ENCODE results near the gene PTGES3L. TPM values are rescaled to one million over a fixed set of nuclear protein-coding genes. Genes with fewer than 3 reads are reported as not detected.
"Not testable (repeated sequence)": the region's sequence is repeated elsewhere in the genome, so short reads cannot be mapped to it uniquely, and the experiment has no call there.

Gene PTGES3L
- total and polyA plus RNA-seq, 8 donors, result 0.26 to 3.6 (median 2.1) TPM

DNA sequence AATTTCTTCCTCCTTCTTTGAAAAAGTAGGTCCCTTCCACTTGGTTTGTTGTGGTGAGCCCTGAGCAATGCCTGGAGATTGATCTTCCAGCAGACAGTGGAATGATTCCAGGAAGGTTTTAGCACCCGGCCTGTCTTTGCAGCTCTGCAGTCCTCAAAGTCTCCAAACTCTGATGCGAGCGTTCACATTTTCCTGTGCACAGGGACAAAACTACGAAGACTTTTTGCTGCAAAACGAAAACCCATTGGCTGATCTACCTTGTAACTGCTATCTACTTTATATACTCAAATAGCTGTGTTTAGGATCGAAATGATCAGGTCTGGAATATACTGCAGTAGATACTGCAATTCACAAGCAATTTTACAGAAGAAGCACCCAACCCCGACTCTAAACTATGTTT lies 57.6 kb downstream of the PTGES3L start:
- DNase-seq, result peak in 1 of 4 donors; percentile 26
- ATAC-seq, result no peak
- no peaks in the 10 kb centered on the region for H3K9me3 ChIP-seq
- H3K27ac ChIP-seq, result peak overlapping the region in 1 of 2 donors; percentile 75
- no peaks in the 10 kb centered on the region for H3K27me3 ChIP-seq
- no peaks in the 10 kb centered on the region for H3K36me3 ChIP-seq
- H3K4me1 ChIP-seq, result peaks cover 10 to 40% of the 10 kb centered on the region in 2 donors
- no peak overlapping the region for H3K4me3 ChIP-seq
- TF ChIP-seq CTCF (IDR thresholded peaks at IDR 0.05), result no peak
- intact Hi-C loops (cut with DNase I), result no loop called here

GRCh38 chr17:42920922-42921321 lies 59.0 kb downstream of the PTGES3L start:
- Histone ChIP-seq H3K27me3 (no peaks in the 10 kb centered on the region), H3K27ac (peak overlapping the region; percentile 19 to 75), H3K4me1 (peaks cover 10 to 40% of the 10 kb centered on the region in 2 donors), H3K4me3 (no peak overlapping the region), H3K36me3 (no peaks in the 10 kb centered on the region), H3K9me3 (no peaks in the 10 kb centered on the region)
- intact Hi-C loops (cut with DNase I), result no loop called here
- ATAC-seq (peak; percentile 69), DNase-seq (peak in 1 of 4 donors; percentile 58)
- no peak for TF ChIP-seq CTCF (IDR thresholded peaks at IDR 0.05)

GRCh38 chr17:42920106-42920900 lies 59.6 kb downstream of the PTGES3L start:
- intact Hi-C loops (cut with DNase I), result no loop called here
- Histone ChIP-seq H3K36me3 (no peaks in the 10 kb centered on the region), H3K27ac (peak overlapping the region in 1 of 2 donors; percentile 75), H3K9me3 (no peaks in the 10 kb centered on the region), H3K4me3 (no peak overlapping the region), H3K4me1 (peaks cover 10 to 40% of the 10 kb centered on the region in 2 donors), H3K27me3 (no peaks in the 10 kb centered on the region)
- no peak for DNase-seq
- ATAC-seq, result no peak
- TF ChIP-seq CTCF (IDR thresholded peaks at IDR 0.05), result no peak

GRCh38 chr17:42919522-42920077 lies 60.3 kb downstream of the PTGES3L start:
- H3K9me3 ChIP-seq; DNase-seq; H3K27me3 ChIP-seq; intact Hi-C loops (cut with DNase I); ATAC-seq; H3K36me3 ChIP-seq; H3K4me3 ChIP-seq: not testable (repeated sequence)
- H3K27ac ChIP-seq, result peak overlapping the region in 1 of 2 donors; percentile 75
- H3K4me1 ChIP-seq, result peaks cover 10 to 33% of the 10 kb centered on the region in 2 donors

GRCh38 chr17:42918902-42919521 lies 60.9 kb downstream of the PTGES3L start:
- intact Hi-C loops (cut with DNase I), result no loop called here
- TF ChIP-seq CTCF (IDR thresholded peaks at IDR 0.05), result no peak

More at GRCh38 chr17:42918902-42919521, 60.9 kb downstream of the PTGES3L start:
- no peaks in the 10 kb centered on the region for H3K9me3 ChIP-seq
- no peak overlapping the region for H3K4me3 ChIP-seq
- H3K27ac ChIP-seq, result peak overlapping the region; percentile 15 to 34
- peak; percentile 72 for ATAC-seq
- peaks cover 10 to 30% of the 10 kb centered on the region in 2 donors for H3K4me1 ChIP-seq
- no peaks in the 10 kb centered on the region for H3K27me3 ChIP-seq
- DNase-seq, result peak in 1 of 4 donors; percentile 58
- no peaks in the 10 kb centered on the region for H3K36me3 ChIP-seq

Other genes with a start within 250 kb of the PTGES3L start
- 10 to 100 TPM; 31.5 to 43.2 TPM for gene EZH1, start 235.0 kb downstream of the PTGES3L start, total RNA-seq
- gene EZH1, start 235.0 kb downstream of the PTGES3L start, polyA plus RNA-seq (ENCODE audit: insufficient read length in 6 of 6), result 10 to 100 TPM; 32.4 to 45.9 (median 36.8) TPM
- gene RAMP2, start 218.9 kb downstream of the PTGES3L start, total RNA-seq, result 10 to 100 TPM; 76.1 to 95.4 TPM
- gene RAMP2, start 218.9 kb downstream of the PTGES3L start, polyA plus RNA-seq (ENCODE audit: insufficient read length in 6 of 6), result 100 to 1,000 TPM; 153 to 213 (median 182) TPM
- gene VPS25, start 206.6 kb downstream of the PTGES3L start, total RNA-seq, result 10 to 100 TPM; 54.8 to 55.3 TPM
- gene VPS25, start 206.6 kb downstream of the PTGES3L start, polyA plus RNA-seq (ENCODE audit: insufficient read length in 6 of 6), result 10 to 100 TPM; 62.1 to 72.7 (median 69.0) TPM
- gene WNK4, start 199.5 kb downstream of the PTGES3L start, total RNA-seq, result under 1 TPM in 1 of 2 donors, not detected in 1; 0.21 TPM
- 1 to 10 TPM in 5 of 6 donors, under 1 TPM in 1; 0.60 to 2.5 (median 1.9) TPM for gene WNK4, start 199.5 kb downstream of the PTGES3L start, polyA plus RNA-seq (ENCODE audit: insufficient read length in 6 of 6)
- gene COA3, start 181.4 kb downstream of the PTGES3L start, total RNA-seq, result 10 to 100 TPM; 59.1 to 83.1 TPM
- 10 to 100 TPM; 87.2 to 96.2 (median 91.4) TPM for gene COA3, start 181.4 kb downstream of the PTGES3L start, polyA plus RNA-seq (ENCODE audit: insufficient read length in 6 of 6)
- 1 to 10 TPM in 1 of 2 donors, not detected in 1; 1.5 TPM for gene CNTD1, start 181.2 kb downstream of the PTGES3L start, total RNA-seq
- gene CNTD1, start 181.2 kb downstream of the PTGES3L start, polyA plus RNA-seq (ENCODE audit: insufficient read length in 6 of 6), result 1 to 10 TPM; 1.8 to 3.4 (median 2.6) TPM
- gene BECN1, start 155.8 kb downstream of the PTGES3L start, total RNA-seq, result 10 to 100 TPM; 63.8 to 82.6 TPM
- 10 to 100 TPM; 65.0 to 77.0 (median 69.8) TPM for gene BECN1, start 155.8 kb downstream of the PTGES3L start, polyA plus RNA-seq (ENCODE audit: insufficient read length in 6 of 6)
- 100 to 1,000 TPM in 1 of 2 donors, 10 to 100 TPM in 1; 95.7 to 131 TPM for gene PSME3, start 146.7 kb downstream of the PTGES3L start, total RNA-seq
- gene PSME3, start 146.7 kb downstream of the PTGES3L start, polyA plus RNA-seq (ENCODE audit: insufficient read length in 6 of 6), result 10 to 100 TPM; 66.2 to 92.9 (median 78.0) TPM
- gene AOC2, start 135.5 kb downstream of the PTGES3L start, total RNA-seq, result 1 to 10 TPM; 2.1 to 2.6 TPM
- 1 to 10 TPM; 1.7 to 3.1 (median 2.7) TPM for gene AOC2, start 135.5 kb downstream of the PTGES3L start, polyA plus RNA-seq (ENCODE audit: insufficient read length in 6 of 6)
- gene AOC3, start 128.9 kb downstream of the PTGES3L start, total RNA-seq, result 100 to 1,000 TPM in 1 of 2 donors, 10 to 100 TPM in 1; 56.6 to 155 TPM
- gene AOC3, start 128.9 kb downstream of the PTGES3L start, polyA plus RNA-seq (ENCODE audit: insufficient read length in 6 of 6), result 100 to 1,000 TPM; 149 to 186 (median 159) TPM
- gene G6PC1, start 79.3 kb downstream of the PTGES3L start, total RNA-seq, result not detected
- under 1 TPM in 3 of 6 donors, not detected in 3; 0.06 to 0.17 (median 0.10) TPM for gene G6PC1, start 79.3 kb downstream of the PTGES3L start, polyA plus RNA-seq (ENCODE audit: insufficient read length in 6 of 6)
- gene AARSD1, start 15.6 kb downstream of the PTGES3L start, total RNA-seq, result 10 to 100 TPM; 27.5 to 34.7 TPM
- gene AARSD1, start 15.6 kb downstream of the PTGES3L start, polyA plus RNA-seq (ENCODE audit: insufficient read length in 6 of 6), result 10 to 100 TPM; 66.9 to 91.8 (median 73.2) TPM
- gene RUNDC1, start 485 bp upstream of the PTGES3L start, total RNA-seq, result 10 to 100 TPM; 14.9 to 16.9 TPM
- 10 to 100 TPM; 10.3 to 13.4 (median 12.1) TPM for gene RUNDC1, start 485 bp upstream of the PTGES3L start, polyA plus RNA-seq (ENCODE audit: insufficient read length in 6 of 6)
- 100 to 1,000 TPM; 842 to 909 TPM for gene RPL27, start 18.3 kb upstream of the PTGES3L start, total RNA-seq
- 1,000 to 10,000 TPM; 1,562 to 1,820 (median 1,675) TPM for gene RPL27, start 18.3 kb upstream of the PTGES3L start, polyA plus RNA-seq (ENCODE audit: insufficient read length in 6 of 6)
- gene IFI35, start 26.7 kb upstream of the PTGES3L start, total RNA-seq, result 10 to 100 TPM; 39.0 to 41.5 TPM
- 10 to 100 TPM; 17.5 to 20.7 (median 18.5) TPM for gene IFI35, start 26.7 kb upstream of the PTGES3L start, polyA plus RNA-seq (ENCODE audit: insufficient read length in 6 of 6)
- 100 to 1,000 TPM; 228 to 257 TPM for gene VAT1, start 42.3 kb upstream of the PTGES3L start, total RNA-seq
- gene VAT1, start 42.3 kb upstream of the PTGES3L start, polyA plus RNA-seq (ENCODE audit: insufficient read length in 6 of 6), result 100 to 1,000 TPM; 116 to 154 (median 130) TPM
- gene RND2, start 45.2 kb upstream of the PTGES3L start, total RNA-seq, result 1 to 10 TPM in 1 of 2 donors, under 1 TPM in 1; 0.73 to 1.2 TPM
- 1 to 10 TPM; 1.6 to 2.0 (median 1.8) TPM for gene RND2, start 45.2 kb upstream of the PTGES3L start, polyA plus RNA-seq (ENCODE audit: insufficient read length in 6 of 6)
- gene BRCA1, start 145.3 kb upstream of the PTGES3L start, total RNA-seq, result 10 to 100 TPM; 10.3 to 17.7 TPM
- 10 to 100 TPM; 13.4 to 24.4 (median 19.2) TPM for gene BRCA1, start 145.3 kb upstream of the PTGES3L start, polyA plus RNA-seq (ENCODE audit: insufficient read length in 6 of 6)
- 10 to 100 TPM; 62.4 to 78.2 TPM for gene NBR1, start 191.1 kb upstream of the PTGES3L start, total RNA-seq
- 100 to 1,000 TPM in 5 of 6 donors, 10 to 100 TPM in 1; 95.5 to 125 (median 111) TPM for gene NBR1, start 191.1 kb upstream of the PTGES3L start, polyA plus RNA-seq (ENCODE audit: insufficient read length in 6 of 6)
- gene TMEM106A, start 231.8 kb upstream of the PTGES3L start, total RNA-seq, result 10 to 100 TPM; 14.4 to 26.8 TPM
- 10 to 100 TPM; 10.6 to 16.9 (median 11.2) TPM for gene TMEM106A, start 231.8 kb upstream of the PTGES3L start, polyA plus RNA-seq (ENCODE audit: insufficient read length in 6 of 6)
- under 1 TPM in 1 of 2 donors, not detected in 1; 0.37 TPM for gene CCDC200, start 248.5 kb upstream of the PTGES3L start, total RNA-seq
- 10 to 100 TPM; 15.1 to 23.6 (median 18.5) TPM for gene CCDC200, start 248.5 kb upstream of the PTGES3L start, polyA plus RNA-seq (ENCODE audit: insufficient read length in 6 of 6)

Measured in left lung (tissue), 10 donors.